Sciatic nerve (tissue), 2 donors: ENCODE data around the gene ADGRG2. TPM values are rescaled to one million over a fixed set of nuclear protein-coding genes. Genes with fewer than 3 reads are reported as not detected.

Experiments used
- ATAC-seq: fragments of 200-7000 bp; cut with Tn5 transposase; one replicate; pipeline ENCODE4 v1.9.1; 2020; ENCODE audit warnings: mild to moderate bottlenecking, moderate library complexity
- DNase-seq: peaks from one replicate; pipeline ENCODE4 v3.0.0-alpha.2; 2020; ENCODE audit warnings: low spot score
- intact Hi-C: fragments of 100-400 bp; cut with DNase I; formaldehyde crosslinking; loops from one replicate; pipeline ENCODE4 v1.14.2; 2022
- total RNA-seq: library from RNA; stranded (reverse); fragmentation: NEBNext Ultra II Directional; extraction: Animal tissue kit (Norgen Biotek cat#: 25700); gene quantifications from one replicate; pipeline ENCODE4 v1.2.1, GENCODE V29; 2021
- donor health status: DM: no; HTN: no; CAD: no.
- donor health status: DM: no; HTN: no; CAD: no.

The ADGRG2 gene
- total RNA-seq, 1 donor from 2014 or later: 5.3 TPM

- intact Hi-C loops: no loop called here
- no peak for ATAC-seq
Measured at GRCh38 chrX:18971506-18971905, 150.8 kb downstream of the ADGRG2 start.

DNA sequence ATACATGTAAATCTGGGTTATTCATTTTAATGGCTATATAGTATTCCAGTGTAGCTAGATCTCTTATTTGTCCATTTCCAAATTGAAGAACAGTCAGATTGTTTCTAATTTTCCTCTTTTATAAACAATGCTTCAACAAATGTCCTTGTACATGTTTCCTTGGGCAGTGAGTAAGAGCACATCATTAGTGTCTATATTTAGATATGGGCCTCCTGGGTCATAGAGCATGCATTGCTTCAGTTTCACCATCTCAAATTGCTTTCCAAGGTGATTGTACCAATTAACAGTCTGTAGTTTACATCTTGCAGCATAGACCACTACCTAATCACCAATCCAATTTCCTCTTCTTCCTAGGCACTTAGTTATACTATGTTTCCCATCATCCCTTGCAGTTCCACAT is 151.8 kb downstream of the ADGRG2 start:
- no peak for DNase-seq
- intact Hi-C loops: no loop called here
- ATAC-seq: no peak

More at GRCh38 chrX:18971506-18971905, 150.8 kb downstream of the ADGRG2 start:
- no peak for DNase-seq

DNA sequence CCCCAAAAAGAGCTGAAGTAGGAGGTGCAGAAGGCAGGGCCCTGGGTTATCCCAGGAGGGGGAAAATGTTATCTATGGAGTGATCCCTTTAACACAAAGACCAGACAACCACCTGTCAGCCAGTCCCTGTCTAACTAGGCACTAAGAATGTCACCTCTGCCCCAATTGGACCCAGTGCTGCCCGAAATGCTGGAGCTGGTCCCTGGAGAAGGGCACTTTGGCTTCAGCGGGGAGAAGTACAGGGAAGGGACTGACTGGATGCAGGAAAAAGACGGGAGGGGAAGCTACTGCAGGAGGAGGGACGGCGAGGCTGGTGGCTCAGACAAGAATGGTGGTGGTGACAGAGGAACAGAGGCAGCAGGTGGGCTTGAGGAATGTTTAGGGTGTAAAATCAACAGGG is 155.6 kb downstream of the ADGRG2 start:
- intact Hi-C loops: no loop called here
- no peak for ATAC-seq
- DNase-seq: no peak

DNA sequence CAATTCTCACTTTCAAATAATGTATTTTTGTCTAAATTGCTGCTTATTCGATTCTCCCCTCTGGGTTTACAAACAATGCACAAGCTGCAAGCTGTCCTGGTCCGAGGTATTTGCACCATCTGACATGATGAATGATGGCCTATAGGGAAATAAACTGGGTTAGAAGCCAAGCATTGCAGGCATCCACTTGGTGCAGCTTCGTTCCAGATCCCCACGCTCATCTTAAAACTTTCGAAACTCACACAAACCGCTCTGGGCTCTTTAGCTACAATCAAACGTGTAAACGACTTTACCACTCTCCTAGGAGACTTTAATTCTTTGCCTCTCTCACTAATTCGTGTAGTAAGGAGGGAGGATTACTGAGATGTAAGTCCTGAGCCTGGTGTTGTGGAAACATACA is 157.4 kb downstream of the ADGRG2 start:
- intact Hi-C loops: no loop called here
- DNase-seq (no peak), ATAC-seq (no peak)

GRCh38 chrX:18964026-18964425 is 158.2 kb downstream of the ADGRG2 start:
- no peak for ATAC-seq
- no peak for DNase-seq
- intact Hi-C loops: no loop called here

GRCh38 chrX:18962329-18962728 is 159.9 kb downstream of the ADGRG2 start:
- intact Hi-C loops: no loop called here
- DNase-seq: no peak
- ATAC-seq: no peak

- ATAC-seq (no peak), DNase-seq (no peak)
- intact Hi-C loops: no loop called here
Measured at GRCh38 chrX:18961686-18962085, 160.6 kb downstream of the ADGRG2 start.

GRCh38 chrX:18956303-18957032 is 165.8 kb downstream of the ADGRG2 start:
- no peak for DNase-seq
- intact Hi-C loops: no loop called here
- no peak for ATAC-seq

GRCh38 chrX:18955676-18956075 is 166.6 kb downstream of the ADGRG2 start:
- ATAC-seq: no peak
- intact Hi-C loops: no loop called here
- DNase-seq: no peak

GRCh38 chrX:18951032-18951431 is 171.2 kb downstream of the ADGRG2 start:
- no peak for DNase-seq
- intact Hi-C loops: no loop called here
- ATAC-seq: no peak

- intact Hi-C loops: no loop called here
Measured at GRCh38 chrX:18949944-18950301, 172.3 kb downstream of the ADGRG2 start.

DNA sequence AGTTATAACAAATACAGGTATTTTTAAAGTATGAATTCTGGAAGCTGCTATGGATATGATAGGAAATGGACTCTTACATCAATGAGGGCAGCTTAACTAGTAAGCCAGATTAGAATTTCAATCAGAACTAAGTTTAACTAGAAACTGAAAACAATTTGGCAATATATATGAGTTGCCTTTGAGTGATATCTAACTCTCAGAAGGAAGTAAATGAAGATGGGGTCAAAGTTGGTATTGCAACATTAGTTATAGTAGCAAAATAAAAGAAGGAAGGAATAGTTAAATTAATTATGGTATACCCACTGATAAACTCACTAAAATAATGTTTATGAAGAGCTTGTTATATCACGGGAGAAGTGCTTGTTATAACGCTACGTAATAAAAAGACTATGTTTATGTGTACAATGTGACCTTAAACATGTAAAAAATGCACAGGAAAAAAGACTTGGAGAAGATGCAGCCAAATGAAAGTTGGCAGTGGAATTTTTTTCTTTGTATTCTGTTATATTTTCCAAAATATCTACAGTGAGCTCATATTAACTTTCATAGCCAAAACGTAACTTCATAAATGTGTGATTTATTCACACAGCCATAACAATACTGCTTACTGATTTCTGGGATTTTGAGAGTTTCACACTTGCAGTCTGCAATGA is 172.9 kb downstream of the ADGRG2 start:
- ATAC-seq (no peak), DNase-seq (no peak)
- intact Hi-C loops: no loop called here

More at GRCh38 chrX:18949944-18950301, 172.3 kb downstream of the ADGRG2 start:
- DNase-seq (no peak), ATAC-seq (no peak)

GRCh38 chrX:18946611-18947010 is 175.7 kb downstream of the ADGRG2 start:
- intact Hi-C loops: no loop called here
- no peak for ATAC-seq

GRCh38 chrX:18946157-18946556 is 176.1 kb downstream of the ADGRG2 start:
- DNase-seq (no peak), ATAC-seq (no peak)
- intact Hi-C loops: no loop called here

More at GRCh38 chrX:18946611-18947010, 175.7 kb downstream of the ADGRG2 start:
- no peak for DNase-seq

DNA sequence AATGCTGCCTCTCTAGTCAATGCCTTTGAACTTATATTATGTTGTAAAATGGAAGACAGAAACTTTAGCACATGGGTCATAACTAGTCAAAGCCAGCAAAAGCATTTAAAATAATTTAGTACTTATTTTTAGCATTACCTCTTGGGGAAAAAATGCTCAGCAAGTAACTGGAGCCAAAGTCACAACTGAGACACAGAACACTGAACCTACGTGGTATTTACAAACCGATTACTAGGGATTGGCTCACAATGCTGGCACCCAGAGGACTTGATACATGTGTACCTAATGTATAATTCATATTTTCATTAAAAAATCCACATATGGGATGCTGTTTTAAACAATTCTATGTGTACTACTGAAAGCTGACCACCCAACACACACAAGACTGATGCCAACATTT is 176.8 kb downstream of the ADGRG2 start:
- DNase-seq: no peak
- no peak for ATAC-seq
- intact Hi-C loops: no loop called here

DNA sequence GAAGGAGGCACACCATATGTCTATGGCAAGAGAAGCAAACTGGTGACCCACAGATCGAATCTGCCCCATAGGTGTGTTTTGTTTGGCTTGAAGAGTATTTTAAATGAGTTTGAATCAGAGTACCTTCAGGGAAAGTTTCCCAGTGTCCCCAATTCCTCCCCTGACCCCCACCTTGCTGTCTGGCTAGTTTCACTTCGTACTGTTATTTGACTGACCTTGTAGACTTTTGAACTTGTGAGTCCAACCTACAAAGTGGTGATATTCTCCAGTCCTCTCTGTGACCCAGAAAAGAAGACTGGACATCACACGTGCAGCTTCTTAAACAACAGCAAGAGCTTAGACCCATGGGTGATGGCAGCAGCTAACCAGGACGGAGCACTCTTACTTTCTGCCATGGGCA is 177.8 kb downstream of the ADGRG2 start:
- intact Hi-C loops: no loop called here
- DNase-seq: no peak
- no peak for ATAC-seq

DNA sequence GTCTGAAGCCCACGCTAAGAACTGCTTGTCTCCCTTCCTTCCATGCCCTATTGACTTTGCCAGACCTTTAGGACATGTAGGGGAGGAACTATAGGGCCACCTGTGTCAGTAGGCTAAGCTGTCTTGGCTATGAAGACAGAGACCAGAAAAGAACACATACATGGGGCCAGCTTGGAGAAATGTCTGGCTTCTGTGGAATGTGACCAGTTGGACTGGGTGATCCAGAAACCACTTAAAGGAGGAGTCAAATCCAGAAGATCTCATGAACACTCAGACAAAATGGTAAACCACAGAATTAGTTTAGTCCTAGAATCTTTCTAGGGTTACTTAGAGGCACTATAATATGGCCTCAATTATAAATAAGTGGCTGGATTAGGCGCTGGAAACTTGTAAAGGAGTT is 180.4 kb downstream of the ADGRG2 start:
- intact Hi-C loops: no loop called here
- no peak for ATAC-seq
- no peak for DNase-seq
